ENCODE data around the gene CGB2.

DNA sequence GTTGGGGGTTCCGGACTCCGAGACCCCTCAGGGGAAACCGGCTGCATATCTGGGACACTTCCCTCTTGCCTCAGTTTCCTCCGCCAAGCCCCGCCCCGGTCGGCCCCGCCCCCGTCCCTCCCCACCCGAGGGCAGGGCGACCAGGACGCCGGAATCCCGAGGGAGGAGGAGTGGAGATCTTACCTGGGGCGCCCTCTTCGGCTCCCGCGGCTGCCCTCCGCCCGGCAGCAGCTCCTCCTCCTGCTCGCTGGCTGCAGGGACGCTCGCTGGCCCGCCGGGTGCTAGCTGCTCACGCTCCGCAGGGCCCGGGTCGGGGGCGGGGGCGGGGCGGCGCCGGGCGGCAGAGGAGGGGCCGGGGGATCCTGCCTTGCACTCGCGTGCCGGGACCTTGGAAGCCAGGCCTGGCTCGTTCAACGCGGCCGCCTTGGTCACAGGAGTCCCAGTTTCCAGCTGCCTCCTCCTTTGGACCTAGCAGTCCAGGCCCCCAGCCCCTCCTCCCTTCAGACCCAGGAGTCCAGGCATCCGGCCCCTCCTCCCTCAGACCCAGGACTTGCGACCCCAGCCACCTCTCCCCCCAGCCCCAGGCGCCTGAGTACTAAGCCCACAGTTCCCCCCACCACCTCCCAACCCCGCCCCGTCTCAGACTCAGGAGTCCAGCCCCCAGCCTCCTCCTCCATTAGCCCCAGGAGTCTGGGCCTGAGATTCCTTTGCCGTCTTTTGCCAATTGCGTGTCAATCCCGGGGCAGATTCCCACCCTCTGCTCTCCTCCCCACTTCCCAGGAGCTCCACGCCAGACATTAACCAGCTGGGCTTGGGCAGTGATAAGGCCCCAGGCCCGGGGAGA, 33.3 kb downstream of the CGB2 start, which contains the start of gene NTF4:
- no peak for TF ChIP-seq EP300 (IDR thresholded peaks at IDR 0.05; ENCODE audit: low read depth)
- TF ChIP-seq, protein P1, sequence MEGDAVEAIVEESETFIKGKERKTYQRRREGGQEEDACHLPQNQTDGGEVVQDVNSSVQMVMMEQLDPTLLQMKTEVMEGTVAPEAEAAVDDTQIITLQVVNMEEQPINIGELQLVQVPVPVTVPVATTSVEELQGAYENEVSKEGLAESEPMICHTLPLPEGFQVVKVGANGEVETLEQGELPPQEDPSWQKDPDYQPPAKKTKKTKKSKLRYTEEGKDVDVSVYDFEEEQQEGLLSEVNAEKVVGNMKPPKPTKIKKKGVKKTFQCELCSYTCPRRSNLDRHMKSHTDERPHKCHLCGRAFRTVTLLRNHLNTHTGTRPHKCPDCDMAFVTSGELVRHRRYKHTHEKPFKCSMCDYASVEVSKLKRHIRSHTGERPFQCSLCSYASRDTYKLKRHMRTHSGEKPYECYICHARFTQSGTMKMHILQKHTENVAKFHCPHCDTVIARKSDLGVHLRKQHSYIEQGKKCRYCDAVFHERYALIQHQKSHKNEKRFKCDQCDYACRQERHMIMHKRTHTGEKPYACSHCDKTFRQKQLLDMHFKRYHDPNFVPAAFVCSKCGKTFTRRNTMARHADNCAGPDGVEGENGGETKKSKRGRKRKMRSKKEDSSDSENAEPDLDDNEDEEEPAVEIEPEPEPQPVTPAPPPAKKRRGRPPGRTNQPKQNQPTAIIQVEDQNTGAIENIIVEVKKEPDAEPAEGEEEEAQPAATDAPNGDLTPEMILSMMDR (IDR thresholded peaks at IDR 0.05) = no peak
